GM18520 (cell line): ENCODE measurements around the gene ARHGDIG.

Source experiments
- ATAC-seq: cut with Tn5 transposase; IDR thresholded peaks from one replicate; pipeline ENCODE4 v1.9.1; 2021; ENCODE audit not compliant: unreplicated experiment

ARHGDIG gene

DNA sequence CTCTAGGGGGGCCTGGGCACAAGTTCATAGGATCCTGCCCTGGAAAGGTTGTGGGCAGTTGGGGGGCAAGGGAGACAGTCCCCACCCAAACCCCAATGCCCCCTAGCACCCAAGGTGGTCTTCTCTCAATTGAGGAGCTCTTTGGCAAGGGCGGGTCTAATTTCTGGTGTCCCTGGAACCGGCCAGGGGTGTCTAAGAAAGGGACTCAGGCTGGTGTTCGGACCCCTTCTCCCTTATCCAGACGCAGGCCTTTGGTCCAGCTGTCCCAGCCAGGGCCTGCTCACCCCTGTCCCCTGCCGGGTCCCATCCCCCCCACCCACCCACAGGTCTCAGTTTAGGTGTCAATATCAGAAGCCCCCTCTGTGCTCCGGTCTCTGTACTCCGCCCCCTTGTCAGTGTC lies 860 bp upstream of the ARHGDIG start:
- no peak for ATAC-seq

DNA sequence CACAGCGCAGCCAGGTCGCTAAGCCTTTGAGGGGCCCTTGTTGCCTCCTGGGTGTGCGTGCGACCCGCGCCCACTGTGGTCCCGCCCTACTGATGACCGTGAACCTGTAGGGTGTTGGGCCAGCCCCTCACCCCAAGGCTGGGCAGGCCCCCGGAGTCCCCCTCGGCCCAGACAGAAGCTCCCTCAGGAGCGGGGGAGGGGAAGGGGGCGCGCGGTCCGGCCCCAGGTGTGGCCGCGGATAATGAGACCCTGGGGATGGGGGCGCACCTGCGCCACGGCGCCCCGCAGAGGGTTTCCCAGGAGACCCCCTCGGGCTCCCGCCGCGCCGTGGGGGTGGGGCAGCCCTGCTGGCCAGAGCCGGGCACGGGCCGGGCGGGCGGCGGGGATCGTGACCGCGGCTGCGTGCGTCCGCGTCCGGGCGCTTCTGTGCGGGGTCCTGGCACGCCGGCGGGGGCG lies 358 bp upstream of the ARHGDIG start:
- no peak for ATAC-seq

DNA sequence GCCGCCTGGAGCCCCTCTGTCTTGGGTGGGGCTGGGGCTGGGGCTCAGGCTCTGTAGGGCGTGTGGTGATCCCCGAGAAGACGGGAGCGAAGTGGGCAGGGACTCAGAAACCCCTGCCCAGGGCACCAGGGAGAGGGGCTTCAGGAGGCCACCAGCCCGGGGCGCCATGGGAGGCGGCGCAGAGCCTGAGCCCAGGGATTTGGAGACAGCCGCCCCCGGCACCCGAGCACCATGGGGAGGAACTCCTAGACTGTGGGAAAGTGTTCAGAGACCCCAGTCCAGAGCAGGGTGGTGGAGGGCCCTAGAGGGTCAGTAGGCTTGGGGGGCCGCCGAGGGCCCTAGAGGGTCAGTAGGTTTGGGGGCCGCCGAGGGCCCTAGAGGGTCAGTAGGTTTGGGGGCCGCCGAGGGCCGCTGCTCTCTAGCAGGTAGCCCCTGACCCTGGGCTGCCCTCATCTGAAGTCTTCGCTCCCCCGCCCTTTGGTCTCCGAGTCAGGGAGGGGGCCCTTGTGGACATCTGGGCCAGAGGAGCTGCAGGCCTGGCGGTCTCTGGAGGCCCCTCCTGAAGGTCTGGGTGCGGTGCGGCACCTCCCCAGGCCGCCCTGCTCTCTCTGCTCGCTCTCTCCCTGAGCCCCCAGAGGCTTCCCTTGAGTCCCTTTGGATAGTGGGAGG lies 734 bp downstream of the ARHGDIG start:
- ATAC-seq: no peak

DNA sequence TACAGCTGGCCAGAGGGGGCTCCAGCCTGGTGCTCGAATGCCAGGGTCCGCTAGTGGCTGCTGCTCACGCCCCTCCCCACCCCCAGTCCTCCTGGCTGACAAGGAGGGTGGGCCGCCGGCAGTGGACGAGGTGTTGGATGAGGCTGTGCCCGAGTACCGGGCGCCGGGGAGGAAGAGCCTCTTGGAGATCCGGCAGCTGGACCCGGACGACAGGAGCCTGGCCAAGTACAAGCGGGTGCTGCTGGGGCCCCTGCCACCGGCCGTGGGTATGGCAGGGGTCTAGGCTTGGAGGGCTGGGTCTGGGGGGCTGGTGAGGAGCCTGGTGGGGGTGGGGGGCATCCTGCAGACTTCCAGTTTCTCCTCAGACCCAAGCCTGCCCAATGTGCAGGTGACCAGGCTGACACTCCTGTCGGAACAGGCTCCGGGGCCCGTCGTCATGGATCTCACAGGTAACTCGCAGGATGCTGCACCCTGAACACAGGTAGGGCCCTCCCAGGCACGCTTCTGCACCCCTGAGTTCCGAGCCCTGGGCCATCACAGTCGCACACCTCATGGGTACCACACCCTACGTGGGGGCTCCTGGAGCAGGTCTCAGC lies 1.4 kb downstream of the ARHGDIG start:
- ATAC-seq: no peak

DNA sequence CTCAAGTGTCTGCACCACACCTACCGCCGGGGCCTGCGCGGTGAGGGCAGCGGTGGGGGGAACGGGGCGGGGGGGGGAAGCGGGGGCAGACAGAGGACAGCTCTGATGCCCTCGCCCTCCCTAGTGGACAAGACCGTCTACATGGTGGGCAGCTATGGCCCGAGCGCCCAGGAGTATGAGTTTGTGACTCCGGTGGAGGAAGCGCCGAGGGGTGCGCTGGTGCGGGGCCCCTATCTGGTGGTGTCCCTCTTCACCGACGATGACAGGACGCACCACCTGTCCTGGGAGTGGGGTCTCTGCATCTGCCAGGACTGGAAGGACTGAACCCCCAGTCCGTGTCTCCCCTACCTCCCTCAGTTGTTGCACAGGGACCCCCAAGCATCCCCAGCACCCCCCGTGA lies 2.1 kb downstream of the ARHGDIG start:
- ATAC-seq: no peak

DNA sequence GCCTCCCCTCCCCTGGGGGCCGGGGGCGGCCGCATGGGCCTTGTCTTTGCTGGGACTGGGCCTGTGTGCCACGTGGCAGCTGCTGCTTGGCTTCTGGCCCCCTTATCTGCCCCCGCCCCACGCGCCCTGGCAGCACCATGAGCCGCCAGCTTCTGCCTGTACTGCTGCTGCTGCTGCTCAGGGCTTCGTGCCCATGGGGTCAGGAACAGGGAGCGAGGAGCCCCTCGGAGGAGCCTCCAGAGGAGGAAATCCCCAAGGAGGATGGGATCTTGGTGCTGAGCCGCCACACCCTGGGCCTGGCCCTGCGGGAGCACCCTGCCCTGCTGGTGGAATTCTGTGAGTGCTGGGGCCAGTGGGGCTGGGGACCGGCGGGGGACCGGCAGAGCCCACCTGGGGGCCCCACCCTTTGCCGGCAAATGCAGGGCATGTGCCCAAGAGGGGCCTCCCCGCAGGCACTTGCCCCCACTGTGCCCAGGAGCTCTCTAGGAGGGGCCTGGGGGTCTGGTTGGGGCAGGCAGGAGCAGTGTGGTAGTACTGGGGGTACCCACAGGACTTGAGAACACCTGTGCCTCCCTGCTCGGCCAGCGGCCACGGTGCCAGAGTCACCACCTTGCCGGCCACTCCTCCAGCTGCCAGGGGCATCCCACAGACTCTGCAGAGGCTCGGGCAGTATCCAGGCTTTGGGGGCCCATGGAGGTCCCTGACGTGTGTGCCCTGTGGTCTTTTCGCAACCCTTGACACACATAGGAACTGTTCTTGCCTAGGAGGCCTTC lies 2.8 kb downstream of the ARHGDIG start, which contains the start of gene PDIA2:
Gene PDIA2 (plus strand): TSS at position 132 of the 773 bp plus-strand sequence. CDS start 6 bp downstream, at position 138.
- no peak for ATAC-seq

DNA sequence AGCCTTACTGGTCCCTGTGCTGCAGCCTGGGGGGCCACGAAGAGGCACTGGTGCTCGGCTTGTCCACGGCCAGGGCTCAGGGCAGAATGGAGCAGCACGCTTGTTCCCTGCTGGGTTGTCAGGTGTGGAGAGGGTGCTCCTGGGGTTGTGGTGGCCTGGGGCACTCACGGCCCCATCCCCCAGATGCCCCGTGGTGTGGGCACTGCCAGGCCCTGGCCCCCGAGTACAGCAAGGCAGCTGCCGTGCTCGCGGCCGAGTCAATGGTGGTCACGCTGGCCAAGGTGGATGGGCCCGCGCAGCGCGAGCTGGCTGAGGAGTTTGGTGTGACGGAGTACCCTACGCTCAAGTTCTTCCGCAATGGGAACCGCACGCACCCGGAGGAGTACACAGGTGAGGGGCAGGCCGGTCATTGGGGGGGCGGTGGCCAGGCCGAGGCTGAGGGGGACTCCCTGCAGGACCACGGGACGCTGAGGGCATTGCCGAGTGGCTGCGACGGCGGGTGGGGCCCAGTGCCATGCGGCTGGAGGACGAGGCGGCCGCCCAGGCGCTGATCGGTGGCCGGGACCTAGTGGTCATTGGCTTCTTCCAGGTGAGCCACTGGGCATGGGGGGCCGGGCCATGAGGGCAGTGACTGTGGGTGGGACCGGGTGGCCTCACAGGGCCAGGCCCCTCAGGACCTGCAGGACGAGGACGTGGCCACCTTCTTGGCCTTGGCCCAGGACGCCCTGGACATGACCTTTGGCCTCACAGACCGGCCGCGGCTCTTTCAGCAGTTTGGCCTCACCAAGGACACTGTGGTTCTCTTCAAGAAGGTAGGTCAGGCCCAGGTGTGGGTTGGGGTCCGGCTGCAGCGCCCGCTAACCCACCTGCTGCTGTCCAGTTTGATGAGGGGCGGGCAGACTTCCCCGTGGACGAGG lies 4.1 kb downstream of the ARHGDIG start:
- ATAC-seq: no peak

DNA sequence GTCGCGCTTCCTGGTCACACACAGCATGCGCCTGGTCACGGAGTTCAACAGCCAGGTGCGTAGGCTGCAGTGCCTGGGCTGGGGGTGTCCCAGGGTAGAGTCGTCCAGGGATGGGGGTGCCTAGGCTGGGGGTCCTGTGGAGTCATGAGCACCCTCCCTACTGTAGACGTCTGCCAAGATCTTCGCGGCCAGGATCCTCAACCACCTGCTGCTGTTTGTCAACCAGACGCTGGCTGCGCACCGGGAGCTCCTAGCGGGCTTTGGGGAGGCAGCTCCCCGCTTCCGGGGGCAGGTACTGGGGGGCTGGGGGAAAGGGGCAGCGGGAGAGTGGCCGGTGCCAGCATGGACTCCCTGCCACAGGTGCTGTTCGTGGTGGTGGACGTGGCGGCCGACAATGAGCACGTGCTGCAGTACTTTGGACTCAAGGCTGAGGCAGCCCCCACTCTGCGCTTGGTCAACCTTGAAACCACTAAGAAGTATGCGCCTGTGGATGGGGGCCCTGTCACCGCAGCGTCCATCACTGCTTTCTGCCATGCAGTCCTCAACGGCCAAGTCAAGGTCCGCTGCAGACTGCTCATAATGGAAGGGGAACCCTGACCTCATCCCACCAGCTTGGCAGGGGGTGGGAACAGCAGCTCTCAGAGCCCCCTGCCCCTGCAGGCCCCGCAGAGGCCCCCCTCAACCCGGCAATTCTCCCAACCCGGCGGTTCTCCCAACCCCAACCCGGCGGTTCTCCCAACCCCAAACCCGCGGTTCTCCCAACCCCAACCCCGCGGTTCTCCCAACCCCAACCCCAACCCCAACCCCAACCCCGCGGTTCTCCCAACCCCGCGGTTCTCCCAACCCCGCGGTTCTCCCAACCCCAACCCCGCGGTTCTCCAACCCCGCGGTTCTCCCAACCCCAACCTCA lies 5.0 kb downstream of the ARHGDIG start:
- ATAC-seq: no peak

DNA sequence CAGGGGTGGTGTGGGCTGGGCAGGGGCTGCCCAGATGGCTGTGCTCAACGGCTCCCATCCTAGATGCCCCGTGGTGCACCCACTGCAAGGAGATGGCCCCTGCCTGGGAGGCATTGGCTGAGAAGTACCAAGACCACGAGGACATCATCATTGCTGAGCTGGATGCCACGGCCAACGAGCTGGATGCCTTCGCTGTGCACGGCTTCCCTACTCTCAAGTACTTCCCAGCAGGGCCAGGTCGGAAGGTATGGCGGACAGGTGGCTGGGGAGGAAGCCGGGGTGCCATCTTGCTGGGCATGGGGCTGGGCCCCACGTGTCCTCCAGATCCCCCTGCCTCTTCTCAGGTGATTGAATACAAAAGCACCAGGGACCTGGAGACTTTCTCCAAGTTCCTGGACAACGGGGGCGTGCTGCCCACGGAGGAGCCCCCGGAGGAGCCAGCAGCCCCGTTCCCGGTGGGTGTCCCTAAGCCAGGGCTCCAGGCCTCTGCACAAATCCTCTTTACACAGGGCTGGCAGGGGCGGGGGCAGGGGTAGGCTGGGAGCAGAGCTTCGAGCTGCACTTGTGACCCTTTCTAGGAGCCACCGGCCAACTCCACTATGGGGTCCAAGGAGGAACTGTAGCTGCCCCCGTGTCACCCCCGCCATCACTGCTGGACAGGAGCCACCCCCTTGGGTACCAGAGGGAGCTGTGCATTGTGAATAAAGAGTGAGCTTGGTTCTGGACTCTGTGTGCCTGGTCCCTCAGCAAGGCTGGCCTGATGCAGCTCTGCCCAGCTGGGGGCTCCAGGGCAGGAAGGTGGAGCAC lies 6.3 kb downstream of the ARHGDIG start:
- ATAC-seq: no peak

DNA sequence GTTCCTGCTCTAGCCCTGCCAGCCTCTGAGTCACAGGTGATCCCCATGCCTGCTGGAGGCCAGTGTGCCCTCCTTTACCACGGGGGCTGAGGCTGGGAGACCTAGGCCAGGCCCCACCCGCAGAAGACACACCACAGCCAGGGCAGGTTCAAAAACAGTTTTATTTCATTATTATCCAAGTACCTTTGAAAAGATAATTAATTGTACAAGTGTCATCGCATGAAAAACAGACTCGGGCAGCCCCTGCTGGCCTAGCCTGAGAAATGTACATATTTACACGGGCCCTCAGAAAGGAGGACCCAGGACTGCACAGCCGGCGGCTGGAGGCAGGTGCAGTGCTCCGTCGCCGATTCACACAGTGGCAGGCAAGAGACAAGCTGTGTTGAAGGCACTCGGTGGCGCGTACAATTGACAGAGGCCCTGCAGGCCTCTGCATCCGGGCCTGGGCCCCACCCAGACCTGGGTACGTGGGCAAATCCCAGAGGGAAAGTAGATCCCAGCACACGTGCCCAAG lies 7.0 kb downstream of the ARHGDIG start:
- no peak for ATAC-seq

DNA sequence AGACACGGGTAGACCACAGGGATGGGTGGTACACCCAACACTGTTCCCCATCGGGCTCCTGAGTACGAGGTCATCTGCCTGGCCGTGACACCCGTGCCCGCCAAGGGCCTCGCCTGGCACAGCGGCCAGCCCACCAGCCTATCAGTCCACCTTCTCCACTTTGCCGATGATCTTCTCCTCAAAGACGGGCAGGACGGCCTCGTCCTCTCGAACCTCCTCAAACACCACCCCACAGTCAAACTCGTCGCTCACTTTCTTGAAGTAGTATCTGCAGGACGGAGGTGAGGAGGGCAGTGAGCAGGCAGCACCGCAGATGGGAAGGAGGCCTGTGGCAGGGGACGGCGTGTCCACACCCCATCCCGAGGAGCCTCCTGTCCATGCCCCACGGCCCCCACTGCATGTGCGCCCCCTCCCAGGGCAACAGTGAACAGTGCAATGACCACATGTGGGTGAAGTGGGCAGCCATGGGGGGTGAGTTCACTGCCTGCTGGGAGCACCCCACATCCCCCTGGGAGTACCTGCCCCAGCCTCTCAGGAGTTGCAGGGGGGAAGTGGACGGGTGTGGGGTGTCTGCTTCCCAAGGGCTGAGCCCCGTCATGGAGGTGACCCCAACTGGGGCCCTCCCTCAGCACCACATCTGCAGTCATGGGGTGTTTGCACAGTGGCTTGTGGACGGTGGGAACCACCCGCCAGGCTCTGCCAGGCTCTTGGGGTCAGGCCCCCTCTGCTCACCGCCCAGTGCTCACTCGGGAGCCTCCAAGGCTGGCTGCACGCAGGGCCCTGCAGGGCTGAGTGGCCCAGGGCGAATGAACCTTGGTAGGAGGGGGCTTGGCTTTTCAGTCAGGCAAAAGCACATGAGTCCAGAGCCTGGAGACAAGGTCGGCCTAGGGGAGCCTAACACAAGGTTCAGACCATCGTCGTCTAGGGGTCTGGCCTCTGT lies 7.9 kb downstream of the ARHGDIG start:
- no peak for ATAC-seq

DNA sequence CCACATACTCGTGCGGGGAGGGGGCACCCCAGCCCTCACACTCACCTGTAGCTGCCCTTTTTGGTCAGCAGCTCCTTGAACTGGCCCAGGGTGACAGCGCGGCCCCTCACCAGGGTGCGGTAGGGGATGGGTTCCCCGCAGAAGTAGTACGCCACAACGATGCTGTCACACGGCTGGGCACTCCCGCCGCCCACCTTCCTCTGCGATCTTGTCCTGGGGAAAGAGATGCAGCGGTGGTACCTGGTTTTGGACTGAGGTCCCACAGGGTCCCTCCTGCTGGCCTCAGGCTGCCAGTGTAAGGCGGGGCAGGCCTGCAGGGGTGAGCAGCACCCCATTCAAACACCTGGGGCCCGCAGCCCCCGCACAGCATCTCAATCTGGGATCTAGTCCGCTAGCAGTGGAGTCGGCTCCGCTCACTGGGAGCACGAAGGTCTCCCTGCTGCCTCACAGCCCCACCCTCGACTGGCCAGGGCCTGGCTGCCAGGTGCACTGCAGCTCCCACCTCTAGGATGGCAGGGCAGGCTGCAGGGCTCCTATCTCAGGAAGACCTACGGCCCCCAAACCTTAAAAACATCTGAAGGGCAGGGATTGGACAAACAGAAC lies 9.1 kb downstream of the ARHGDIG start:
- no peak for ATAC-seq

DNA sequence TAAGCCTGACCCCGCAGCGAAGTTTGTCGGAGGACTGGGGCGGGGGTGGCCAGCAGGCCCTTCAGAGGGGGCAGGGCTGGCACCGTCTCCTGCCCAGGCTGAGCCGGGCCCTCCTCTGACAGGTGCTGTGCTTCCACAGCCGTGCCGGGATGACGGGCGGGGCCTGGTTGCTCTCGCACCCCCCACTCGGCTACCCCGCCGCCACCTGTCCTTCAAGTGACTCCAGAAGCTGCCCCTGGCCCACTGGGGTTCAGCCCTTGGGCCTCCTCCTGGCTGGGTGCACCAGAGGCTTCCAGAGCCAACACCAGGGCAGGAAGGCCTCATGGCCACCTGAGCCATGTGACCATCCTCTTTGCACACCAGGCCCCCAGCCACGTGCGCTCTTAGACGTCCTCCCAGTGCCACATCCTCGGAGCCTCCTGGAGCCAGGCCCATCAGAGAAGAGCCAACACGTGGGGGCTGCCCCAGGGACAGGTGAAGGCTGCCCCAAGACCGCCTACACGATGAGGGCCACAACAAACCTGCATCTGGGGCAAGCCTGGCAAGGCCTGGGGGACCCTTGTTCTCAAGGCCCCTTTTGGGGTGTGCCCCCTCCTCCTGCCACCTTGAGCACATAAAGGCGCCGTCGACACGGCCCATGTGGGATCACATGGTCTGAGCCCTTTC lies 9.8 kb downstream of the ARHGDIG start:
- no peak for ATAC-seq

DNA sequence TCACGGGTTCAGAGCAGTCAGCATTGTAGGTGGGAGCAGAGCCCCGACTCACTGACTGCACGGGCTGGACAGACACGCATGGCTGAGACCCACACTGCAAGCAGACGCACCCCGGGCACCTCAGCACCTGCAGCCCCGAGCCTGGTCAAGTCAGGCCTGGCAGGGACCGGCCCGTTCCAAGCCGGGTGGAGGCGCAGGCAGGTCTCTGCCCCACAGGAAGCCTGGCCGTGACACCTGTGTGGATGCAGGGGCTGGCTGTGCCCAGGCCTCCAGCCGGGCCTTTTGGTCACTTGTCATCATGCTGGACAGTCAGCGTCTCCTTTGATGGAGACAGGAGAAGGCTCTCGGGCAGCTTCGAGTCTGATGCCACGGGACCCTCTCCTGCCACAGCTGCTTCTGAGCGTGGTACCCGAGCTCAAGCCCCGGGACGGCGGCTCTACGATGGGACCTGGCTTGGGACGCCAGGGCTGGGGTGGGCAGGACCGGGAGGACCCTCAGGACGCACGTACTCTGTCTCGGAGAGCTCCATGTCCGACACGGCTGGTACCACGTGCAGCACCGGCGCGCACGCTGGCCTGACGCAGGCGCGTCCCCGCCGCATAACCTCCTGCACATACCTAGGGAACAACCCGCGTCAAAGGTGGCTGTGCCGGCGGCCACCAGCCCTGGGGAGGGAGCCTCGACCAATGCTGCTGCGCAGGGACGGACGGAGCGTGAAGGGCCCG lies 10.5 kb downstream of the ARHGDIG start:
- no peak for ATAC-seq

DNA sequence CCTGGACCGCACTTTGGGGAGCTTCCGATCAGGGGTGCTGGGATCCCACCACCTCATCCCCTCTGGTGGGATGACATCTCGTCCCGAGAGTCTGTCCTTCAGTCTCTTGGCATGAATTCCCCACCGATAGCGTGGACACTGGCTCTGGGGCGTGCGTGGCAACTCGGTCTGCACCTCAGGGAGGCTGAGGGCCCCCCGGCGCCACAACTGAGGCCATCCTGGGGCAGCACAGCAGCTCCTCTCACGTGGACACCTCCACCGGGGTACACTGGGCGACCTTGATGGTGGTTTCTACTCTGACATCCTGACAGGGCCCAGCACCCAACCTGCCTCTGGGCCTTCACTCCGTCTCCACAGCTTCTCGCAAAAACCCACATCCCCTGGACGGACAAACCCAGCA lies 11.1 kb downstream of the ARHGDIG start:
- ATAC-seq: no peak

DNA sequence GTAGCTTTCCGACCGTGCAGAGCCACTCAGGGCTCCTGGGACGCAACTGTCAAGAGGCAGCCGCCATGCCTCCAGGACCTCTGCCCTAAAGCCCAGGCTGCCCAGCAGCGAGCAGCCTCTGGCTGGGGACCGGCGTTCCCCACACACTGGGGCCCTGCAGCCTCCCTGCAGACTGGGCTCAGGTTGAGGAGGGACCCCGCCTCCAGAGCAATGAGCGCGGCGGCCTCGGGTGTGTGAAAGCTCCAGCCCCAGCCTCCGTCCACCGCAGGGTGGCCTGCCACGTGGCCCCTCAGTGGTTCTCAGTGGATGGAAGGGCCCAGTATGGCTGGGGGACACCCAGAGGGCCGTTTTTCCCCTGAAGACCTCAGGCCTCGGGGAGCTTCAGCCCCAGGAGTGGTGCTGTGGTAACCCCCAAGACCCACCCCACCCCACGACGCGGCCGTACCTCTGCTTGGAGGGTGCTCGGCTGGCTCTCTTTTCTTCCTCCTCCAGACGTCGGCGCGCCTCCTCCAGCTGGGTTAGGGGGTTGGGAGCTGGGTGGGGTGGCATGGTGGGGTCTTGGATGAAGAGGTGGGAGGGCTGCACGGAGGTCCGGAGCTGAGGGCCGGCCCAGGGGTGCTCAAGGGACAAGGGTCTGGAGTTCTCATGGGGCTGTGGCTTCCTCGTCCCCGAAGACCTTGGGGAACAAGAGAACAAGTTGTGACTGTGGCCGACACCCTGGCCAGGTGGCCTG lies 12.8 kb downstream of the ARHGDIG start:
- ATAC-seq: no peak
